Smooth muscle cell (in vitro differentiated cells): ENCODE results near the gene OMP. TPM values are rescaled to one million over a fixed set of nuclear protein-coding genes. Genes with fewer than 3 reads are reported as not detected.

Source experiments
- DNase-seq: peaks from one replicate; lab custom pipeline; 2025; ENCODE audit not compliant: unreplicated experiment; lab: John Stamatoyannopoulos, UW
- H2AFZ ChIP-seq: fragments of 200-600 bp; sonication (generic); 2 replicates; pipeline ENCODE4 v1.6.0; 2016; ENCODE audit warnings: antibody characterized with exemption, low read depth, mild to moderate bottlenecking
- H3F3A ChIP-seq: fragments of 200-600 bp; sonication (generic); 2 replicates; pipeline ENCODE4 v1.6.0; 2017; ENCODE audit warnings: antibody characterized with exemption, low read depth
- H3K27ac ChIP-seq: fragments of 200-600 bp; sonication (generic); 2 replicates; pipeline ENCODE4 v1.5.1; 2016; ENCODE audit warnings: low read depth, mild to moderate bottlenecking
- H3K27me3 ChIP-seq: fragments of 200-600 bp; sonication (generic); 2 replicates; pipeline ENCODE4 v1.6.1; 2016; ENCODE audit warnings: low read depth, mild to moderate bottlenecking
- H3K36me3 ChIP-seq: fragments of 200-600 bp; sonication (generic); 2 replicates; pipeline ENCODE4 v1.5.1; 2016; ENCODE audit warnings: low read depth
- H3K4me1 ChIP-seq: fragments of 200-600 bp; sonication (generic); 2 replicates; pipeline ENCODE4 v1.5.1; 2016; ENCODE audit warnings: low read depth
- H3K4me2 ChIP-seq: fragments of 200-600 bp; sonication (generic); 2 replicates; pipeline ENCODE4 v1.6.0; 2016; ENCODE audit warnings: mild to moderate bottlenecking
- H3K4me3 ChIP-seq: fragments of 200-600 bp; sonication (generic); 2 replicates; pipeline ENCODE4 v1.5.1; 2016; ENCODE audit warnings: mild to moderate bottlenecking
- H3K79me2 ChIP-seq: fragments of 200-600 bp; sonication (generic); 2 replicates; pipeline ENCODE4 v1.6.0; 2016; ENCODE audit warnings: low read depth, mild to moderate bottlenecking
- H3K9ac ChIP-seq: fragments of 200-600 bp; sonication (generic); 2 replicates; pipeline ENCODE4 v1.6.0; 2016; ENCODE audit warnings: low read depth
- H3K9me3 ChIP-seq: fragments of 200-600 bp; sonication (generic); replicated peaks from 2 replicates; pipeline ENCODE4 v1.5.1; 2016; ENCODE audit warnings: low read depth
- H4K20me1 ChIP-seq: fragments of 200-600 bp; sonication (generic); 2 replicates; pipeline ENCODE4 v1.6.0; 2016; ENCODE audit warnings: low read depth
- CTCF ChIP-seq: fragments of 200-600 bp; sonication (generic); IDR thresholded peaks from 2 replicates; pipeline ENCODE4 v1.5.1; 2017; ENCODE audit warnings: borderline replicate concordance, mild to moderate bottlenecking, antibody characterized with exemption; ENCODE audit not compliant: insufficient read depth, poor library complexity, severe bottlenecking
- WGBS: methylation state at CpG from one replicate; pipeline ENCODE4 v1.1.7; 2016; ENCODE audit warnings: low lambda C conversion rate; 5-methylcytosine and 5-hydroxymethylcytosine counted together
- polyA plus RNA-seq: library from polyadenylated mRNA; unstranded; fragments of >200 nt; fragmentation: Nextera tagmentation; extraction: Ambion mirVana; gene quantifications from 2 replicates; pipeline ENCODE4 v1.2.1, GENCODE V29; 2016
- total RNA-seq: library from RNA; depleted of rRNA; stranded (reverse); fragments of >200 nt; gene quantifications from 2 replicates; pipeline ENCODE4 v1.2.3, GENCODE V29; 2014

OMP gene
- total and polyA plus RNA-seq, 2 experiments from 2014 or later = not detected

GRCh38 chr11:77091146-77091940 lies 11.3 kb upstream of the OMP start:
- WGBS = 49% methylated on average over 9 of the region's 9 CpGs
- peak; percentile 18 for DNase-seq
- no peaks in the 10 kb centered on the region for H3K9me3 ChIP-seq
- H3K27me3 ChIP-seq = no peaks in the 10 kb centered on the region
- no peak overlapping the region for H3K4me3 ChIP-seq
- no peaks in the 10 kb centered on the region for H3K79me2 ChIP-seq
- no peak overlapping the region for H3K27ac ChIP-seq
- TF ChIP-seq CTCF = peak; percentile 81
- H2AFZ ChIP-seq = no peak overlapping the region
- no peaks in the 10 kb centered on the region for H3F3A ChIP-seq
- H3K9ac ChIP-seq = no peak overlapping the region
- no peak overlapping the region for H3K4me2 ChIP-seq
- no peaks in the 10 kb centered on the region for H3K36me3 ChIP-seq
- peaks cover 21% of the 10 kb centered on the region for H4K20me1 ChIP-seq
- no peaks in the 10 kb centered on the region for H3K4me1 ChIP-seq

GRCh38 chr11:77092382-77092781 lies 10.3 kb upstream of the OMP start:
- Histone ChIP-seq H3K9me3 (no peaks in the 10 kb centered on the region), H3K4me2 (no peak overlapping the region), H3K36me3 (no peaks in the 10 kb centered on the region), H3K27ac (no peak overlapping the region), H3K4me1 (no peaks in the 10 kb centered on the region), H2AFZ (no peak overlapping the region), H3K9ac (no peak overlapping the region), H3K4me3 (no peak overlapping the region), H3K79me2 (no peaks in the 10 kb centered on the region), H3F3A (no peaks in the 10 kb centered on the region), H3K27me3 (no peaks in the 10 kb centered on the region), H4K20me1 (peaks cover 21% of the 10 kb centered on the region)
- 89% methylated on average over 7 of the region's 7 CpGs for WGBS
- no peak for TF ChIP-seq CTCF
- no peak for DNase-seq

GRCh38 chr11:77093056-77093891 lies 9.4 kb upstream of the OMP start:
- Histone ChIP-seq H3K9ac (no peak overlapping the region), H3K79me2 (no peaks in the 10 kb centered on the region), H3K4me2 (no peak overlapping the region), H3K9me3 (no peaks in the 10 kb centered on the region), H3K4me1 (no peaks in the 10 kb centered on the region), H3F3A (no peaks in the 10 kb centered on the region), H3K4me3 (no peak overlapping the region), H4K20me1 (peaks cover 21% of the 10 kb centered on the region), H2AFZ (no peak overlapping the region), H3K36me3 (no peaks in the 10 kb centered on the region), H3K27ac (no peak overlapping the region), H3K27me3 (no peaks in the 10 kb centered on the region)
- DNase-seq = no peak
- no peak for TF ChIP-seq CTCF
- 90% methylated on average over 33 of the region's 33 CpGs for WGBS
